HG03558 (cell line): Measurements from ENCODE around the gene C6orf62.
"Not testable (repeated sequence)": the region's sequence is repeated elsewhere in the genome, so short reads cannot be mapped to it uniquely, and the experiment has no call there.

ENCODE experiments used
- ATAC-seq: cut with Tn5 transposase; IDR thresholded peaks from one replicate; pipeline ENCODE4 v1.9.1; 2021; ENCODE audit warnings: moderate number of reproducible peaks; ENCODE audit not compliant: unreplicated experiment; ENCODE audit errors: extremely low read depth

The C6orf62 gene

DNA sequence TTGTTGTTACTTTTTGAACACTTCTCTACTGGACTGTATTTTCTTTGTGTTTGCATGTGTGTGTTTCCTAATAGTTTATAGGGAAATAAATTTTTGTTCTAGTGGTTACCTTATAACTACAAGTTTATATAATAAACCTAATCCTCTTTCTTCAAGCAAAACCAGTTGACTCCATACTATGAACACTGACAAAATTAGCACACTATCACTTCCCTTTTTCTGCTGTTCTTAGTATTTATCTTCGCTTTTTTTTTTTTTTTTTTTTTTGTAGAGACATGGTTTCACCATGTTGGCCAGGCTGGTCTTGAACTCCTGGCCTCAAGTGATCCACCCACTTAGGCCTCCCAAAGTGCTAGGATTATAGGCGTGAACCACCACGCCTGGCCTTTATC lies 25.0 kb upstream of the C6orf62 start:
- no peak for ATAC-seq

DNA sequence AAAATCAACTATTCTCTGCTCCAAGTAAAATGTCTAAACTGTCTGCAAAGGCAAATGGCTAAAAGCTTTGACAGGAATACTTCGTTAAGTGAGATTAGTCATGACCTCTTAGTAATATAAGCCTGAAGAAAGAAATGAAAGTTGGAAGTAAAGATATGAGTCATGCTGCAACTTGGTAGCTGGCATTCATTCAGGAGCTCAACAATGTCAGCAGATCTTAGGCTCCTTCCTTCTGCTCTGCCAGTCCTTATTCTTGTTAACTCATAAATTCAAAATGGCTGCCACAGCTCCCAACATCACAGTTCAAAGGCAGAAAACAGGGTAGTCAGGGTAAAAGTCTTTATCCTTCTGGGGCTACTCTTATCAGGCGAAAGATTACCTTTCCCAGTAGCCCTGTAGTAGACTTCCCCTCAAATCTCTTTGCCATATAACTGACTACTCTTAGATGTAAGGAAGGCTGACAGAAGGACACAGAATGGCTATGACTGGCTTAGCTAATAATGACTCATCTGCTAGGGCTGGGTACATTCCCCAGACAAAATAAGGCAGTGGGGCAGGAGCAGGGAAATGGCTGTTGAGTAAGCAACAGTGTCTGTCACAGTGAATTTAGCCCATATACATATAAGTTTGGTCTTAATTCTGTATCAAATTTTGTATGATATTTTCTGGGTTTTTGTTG lies 24.4 kb upstream of the C6orf62 start:
- peak; percentile 58 for ATAC-seq

DNA sequence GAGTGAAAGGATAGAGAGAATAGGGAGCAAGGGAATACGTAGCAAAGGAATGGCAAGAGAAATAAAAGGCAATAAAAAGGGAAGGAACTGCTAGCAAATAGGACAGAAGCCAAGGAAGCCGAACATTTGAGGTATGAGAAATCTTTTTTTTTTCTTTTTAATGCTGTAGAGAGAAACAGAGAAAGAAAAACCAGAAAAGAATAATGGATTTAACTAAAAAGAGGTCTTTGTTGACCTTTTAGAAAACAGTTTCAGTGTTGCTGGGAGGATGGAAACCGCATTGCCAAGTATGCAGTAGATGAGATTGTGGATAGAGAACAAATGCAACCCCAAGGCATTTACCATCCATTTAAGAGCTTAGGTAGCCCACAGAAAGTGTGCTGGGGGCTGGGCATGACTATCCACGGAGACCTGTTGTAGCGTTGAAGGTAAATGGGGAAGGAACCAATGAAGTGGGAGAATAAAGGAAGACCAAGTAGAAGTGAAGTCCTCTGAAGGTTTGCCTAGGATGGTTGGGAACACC lies 23.3 kb upstream of the C6orf62 start:
- ATAC-seq = no peak

DNA sequence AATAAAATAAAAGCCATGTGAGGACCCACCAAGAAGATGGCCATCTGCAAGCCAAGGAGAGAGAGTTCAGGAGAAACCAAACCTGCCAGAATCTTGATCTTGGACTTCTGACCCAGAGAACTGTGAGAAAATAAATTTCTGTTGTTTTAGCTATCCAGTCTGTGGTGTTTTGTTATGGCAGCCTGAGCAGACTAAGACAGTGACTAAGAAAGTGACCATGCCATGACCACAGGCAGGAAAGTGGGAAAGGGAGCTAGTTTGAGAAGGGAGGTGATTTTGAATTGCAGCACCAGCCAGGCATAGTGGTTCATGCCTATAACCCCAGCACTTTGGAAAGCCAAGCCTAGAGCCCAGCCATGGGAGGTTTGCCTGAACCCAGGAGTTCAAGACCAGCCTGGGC lies 21.9 kb upstream of the C6orf62 start:
- no peak for ATAC-seq

DNA sequence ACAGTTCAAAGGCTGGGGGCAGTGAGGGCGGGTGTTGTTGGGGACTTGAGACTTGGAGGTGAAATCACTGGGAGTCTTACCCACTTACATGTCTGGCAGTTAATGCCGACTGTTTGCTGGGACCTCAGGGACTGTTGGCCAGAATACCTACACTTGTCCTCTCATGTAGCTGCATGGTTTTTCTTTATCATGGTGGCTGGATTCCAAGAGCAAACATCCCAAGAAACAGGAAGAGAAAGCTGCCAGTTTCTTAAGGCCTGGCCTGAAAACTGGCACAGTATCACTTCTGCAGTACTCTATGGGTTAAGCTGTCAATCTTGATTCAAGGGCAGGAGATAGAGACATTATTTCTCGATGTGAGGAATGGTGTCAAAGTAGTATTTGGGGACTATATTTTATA lies 19.8 kb upstream of the C6orf62 start:
- ATAC-seq = no peak

DNA sequence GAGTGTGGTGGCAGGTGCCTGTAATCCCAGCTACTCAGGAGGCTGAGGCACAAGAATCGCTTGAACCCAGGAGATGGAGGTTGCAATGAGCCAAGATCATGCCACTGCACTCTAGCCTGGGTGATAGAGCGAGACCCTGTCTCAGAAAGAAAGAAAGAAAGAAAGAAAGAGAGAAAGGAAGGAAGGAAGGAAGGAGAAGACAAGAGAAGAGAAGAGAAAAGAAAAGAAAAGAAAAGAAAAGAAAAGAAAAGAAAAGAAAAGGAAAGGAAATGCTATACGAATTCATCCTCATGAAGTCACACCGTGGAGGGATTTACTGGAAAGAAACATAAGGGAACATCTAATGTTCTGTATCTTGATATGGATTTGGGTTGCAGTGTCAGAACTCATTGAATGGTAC lies 15.8 kb upstream of the C6orf62 start:
- not testable (repeated sequence) for ATAC-seq

DNA sequence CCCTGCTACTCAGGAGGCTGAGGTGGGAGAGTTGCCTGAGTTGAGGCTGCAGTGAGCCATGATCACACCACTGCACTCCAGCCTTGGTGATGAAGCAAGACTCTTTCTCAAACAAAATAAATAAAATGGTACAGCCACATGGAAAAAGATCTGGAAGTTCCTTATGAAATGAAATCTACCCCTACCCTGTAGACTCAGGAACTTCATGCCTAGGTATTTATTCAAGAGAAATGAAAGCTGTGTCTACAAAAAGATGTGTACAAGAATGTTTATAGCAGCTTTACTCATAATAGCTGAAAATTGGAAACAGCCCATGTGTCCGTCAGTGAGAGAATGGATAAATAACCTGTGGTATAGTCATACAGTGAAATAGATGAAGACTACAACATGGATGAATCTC lies 15.2 kb upstream of the C6orf62 start:
- ATAC-seq = no peak

DNA sequence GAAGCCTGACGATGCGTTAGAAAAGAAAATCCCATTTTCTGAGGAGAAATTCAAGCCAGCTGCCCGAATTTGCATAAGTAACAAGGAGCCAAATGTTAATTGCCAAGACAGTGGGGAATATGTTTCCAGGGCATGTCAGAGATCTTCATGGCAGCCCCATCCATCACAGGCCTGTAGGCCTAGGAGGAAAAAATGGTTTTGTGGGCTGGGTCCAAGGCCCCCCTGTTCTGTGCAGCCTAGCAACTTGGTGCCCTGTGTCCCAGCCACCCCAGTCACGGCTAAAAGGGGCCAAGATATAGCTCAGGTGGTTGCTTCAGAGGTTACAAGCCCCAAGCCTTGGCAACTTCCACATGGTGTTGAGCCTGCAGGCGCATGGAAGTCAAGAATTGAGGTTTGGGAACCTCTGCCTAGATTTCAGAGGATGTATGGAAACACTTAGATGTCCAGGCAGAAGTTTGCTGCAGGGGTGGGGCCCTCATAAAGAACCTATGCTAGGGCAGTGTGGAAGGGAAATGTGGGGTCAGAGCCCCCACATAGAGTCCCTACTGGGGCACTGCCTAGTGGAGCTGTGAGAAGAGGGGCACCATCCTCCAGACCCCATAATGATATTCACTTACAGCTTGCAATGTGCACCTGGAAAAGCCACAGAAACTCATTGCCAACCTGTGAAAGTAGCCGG lies 12.6 kb upstream of the C6orf62 start:
- ATAC-seq = not testable (repeated sequence)

DNA sequence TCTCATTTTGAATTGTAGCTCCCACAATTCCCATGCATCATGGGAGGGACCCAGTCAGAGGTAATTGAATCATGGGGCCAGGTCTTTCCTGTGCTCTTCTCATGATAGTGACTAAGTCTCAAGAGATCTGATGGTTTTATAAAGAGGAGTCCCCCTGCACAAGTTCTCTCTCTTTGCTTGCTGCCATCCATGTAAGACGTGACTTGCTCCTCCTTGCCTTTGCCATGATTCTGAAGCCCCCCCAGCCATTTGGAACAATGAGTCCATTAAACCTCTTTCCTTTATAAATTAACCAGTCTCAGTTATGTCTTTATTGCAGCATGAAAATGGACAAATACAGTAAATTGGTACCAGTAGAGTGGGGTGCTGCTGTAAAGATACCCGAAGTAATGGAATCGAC lies 11.7 kb upstream of the C6orf62 start:
- ATAC-seq = not testable (repeated sequence)

DNA sequence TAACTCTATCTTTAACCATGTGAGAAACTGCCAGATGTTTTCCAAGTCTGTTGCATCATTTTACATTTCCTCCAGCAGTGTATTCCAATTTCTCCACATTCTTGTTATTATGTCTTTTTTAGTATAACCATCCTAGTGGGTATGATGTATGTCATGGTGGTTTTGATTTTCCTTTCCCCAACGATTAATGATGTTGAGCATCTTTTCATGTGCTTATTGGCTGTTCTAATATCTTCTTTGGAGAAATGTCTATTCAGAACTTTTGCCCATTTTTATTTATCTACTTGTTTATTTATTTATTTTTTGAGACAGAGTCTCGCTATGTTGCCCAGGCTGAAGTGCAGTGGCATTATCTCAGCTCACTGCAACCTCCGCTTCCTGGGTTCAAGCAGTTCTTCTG lies 4.3 kb upstream of the C6orf62 start:
- ATAC-seq = no peak

DNA sequence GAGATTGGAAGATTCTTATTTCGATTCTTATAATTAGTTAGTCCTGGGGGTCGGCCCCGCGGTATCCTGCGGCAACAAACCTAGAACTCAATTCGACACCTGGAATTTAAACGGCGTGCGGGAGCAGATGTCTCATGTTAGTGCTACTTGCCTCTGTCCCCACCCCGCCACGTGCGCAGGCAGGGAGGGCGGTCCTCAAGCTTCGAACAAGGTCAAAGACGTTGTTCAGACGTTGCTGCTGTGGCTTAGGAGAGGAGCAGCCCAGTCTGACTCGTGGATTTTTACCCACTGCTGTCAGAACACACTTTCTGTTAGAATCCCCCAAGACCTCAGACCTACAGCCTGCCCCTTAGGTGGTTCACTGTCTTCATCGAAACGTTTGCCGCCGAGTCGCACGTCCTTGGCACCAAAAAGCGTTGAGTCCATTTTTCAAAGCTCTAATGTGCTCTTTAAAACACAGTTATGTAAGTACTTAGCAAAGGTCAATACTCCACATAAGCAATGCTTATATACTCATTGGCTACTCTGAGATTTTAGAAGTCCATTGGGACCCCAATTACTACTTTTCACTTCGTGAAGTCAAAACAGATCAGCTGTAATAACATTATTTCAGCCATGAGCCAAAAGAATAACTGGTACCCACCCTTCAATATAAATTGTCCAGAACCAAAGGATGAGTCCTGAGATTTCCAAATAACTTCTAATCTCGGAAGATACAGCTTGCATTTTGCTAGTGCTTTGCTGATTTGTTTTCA lies 2.7 kb upstream of the C6orf62 start:
- peak; percentile 23 for ATAC-seq

DNA sequence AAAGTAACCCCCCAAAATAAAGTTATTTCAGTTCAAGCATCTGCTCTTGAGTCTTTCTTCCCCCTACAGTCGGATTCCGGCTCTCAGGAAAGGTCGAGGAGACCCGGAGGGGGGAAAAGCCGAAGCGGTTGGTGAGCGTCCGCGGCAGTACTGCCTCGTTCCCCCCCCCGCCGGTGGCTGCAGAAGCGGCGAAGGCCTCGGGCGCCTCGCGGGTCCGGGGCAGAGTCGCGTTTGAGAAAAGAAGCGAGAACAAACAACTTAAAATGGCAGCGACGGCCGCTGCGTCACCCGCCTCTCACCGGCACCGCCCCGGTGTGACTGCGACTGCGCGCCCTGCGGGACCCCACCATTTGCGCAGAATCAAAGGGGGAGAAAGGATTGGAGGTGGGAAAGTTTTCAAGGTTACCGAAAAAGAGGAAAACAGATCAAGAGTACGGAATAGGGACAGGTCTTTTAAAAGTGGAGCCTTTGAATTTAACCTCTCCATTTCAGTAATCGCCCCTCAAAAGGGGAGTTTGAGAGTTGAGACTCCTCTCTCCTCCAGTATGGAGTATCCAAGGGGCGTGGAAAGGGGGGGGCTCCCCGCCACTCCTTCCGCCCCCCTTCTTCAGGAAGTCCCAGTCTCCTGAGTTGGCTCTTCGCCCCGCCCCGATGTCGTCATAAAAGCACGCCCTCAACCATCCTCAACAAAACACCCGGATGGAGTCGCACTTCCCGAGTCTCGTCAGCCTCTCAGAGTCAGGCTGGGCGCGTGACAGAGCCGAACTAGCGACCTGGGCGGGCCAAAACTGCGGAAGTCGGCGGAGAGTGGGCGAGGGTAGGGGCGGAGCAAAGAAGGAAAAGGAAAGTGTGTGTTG lies 1.9 kb upstream of the C6orf62 start:
- ATAC-seq = peak; percentile 70

DNA sequence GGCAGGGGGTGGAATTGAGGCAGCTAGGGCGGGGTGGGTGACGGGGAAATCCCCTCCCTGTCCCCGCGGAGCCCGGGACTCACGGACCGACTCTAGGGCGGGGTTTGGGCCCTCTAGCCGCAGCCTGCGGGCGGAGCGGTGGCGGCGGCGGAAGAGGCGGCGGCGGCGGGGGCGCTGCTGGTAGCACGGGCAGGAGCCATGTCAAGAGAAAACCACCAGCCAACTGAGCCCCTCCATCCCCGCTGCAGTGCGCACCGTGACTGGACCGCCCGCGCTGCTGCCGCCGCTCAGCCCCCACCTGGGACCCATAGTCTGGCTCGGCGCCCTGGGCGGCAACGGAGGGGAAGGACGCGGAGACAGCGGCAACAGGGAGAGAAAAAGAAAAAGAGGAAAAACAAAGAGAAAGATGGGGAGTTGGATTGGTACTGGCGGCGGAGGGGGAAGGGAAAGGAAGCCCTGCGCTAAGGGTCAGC lies 1.2 kb upstream of the C6orf62 start:
- ATAC-seq = no peak

DNA sequence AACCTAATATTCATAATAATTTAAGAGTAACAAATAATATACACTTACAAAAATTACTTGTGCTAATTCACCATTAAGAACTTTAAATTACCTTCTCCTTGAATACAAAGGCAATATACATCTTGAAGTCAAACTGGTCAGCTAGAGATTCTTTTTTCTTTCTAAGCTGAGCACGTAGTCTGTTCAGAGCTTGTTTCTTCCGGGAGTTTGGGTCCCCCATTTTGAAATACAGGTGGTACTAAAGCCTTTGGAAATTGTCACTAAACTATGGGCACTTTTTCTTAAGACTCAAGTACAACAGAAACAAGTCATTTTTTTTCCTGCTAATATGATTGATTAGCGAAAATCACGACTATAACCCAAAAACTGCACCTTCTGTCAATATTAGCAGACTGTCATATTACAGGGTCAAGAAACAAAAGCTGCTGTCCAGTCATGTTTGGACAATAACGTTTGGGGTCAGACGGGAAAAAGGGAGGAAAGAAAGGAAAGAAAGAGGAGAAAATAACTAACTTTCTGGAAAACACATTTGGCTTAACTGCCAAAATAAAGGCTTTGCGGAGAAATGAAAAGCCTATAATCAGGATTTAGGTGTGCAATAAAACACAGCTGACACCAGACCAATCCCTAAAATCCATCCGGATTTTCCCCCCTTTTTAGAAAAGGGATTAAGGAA lies 367 bp downstream of the C6orf62 start:
- ATAC-seq = no peak

DNA sequence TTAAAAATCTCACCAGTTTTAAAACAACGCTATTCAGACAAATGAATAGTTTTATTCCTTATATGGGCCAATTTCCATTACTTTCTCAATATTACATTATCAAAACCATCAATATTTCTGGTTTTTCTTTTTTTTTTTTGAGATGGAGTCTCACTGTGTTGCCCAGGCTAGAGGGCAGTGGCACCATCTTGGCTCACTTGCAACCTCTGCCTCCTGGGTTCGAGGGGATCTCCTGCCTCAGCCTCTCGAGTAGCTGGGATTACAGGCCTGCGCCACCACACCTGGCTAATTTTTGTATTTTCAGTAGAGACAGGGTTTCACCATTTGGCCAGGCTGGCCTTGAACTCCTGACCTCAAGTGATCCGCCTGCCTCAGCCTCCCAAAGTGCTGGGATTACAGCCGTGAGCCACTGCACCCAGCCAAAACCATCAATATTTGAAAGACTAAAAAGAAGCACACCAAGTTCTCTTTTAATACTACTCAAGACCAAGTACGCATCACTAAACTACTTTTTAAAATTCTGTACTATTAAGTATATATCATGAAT lies 2.3 kb downstream of the C6orf62 start:
- not testable (repeated sequence) for ATAC-seq

DNA sequence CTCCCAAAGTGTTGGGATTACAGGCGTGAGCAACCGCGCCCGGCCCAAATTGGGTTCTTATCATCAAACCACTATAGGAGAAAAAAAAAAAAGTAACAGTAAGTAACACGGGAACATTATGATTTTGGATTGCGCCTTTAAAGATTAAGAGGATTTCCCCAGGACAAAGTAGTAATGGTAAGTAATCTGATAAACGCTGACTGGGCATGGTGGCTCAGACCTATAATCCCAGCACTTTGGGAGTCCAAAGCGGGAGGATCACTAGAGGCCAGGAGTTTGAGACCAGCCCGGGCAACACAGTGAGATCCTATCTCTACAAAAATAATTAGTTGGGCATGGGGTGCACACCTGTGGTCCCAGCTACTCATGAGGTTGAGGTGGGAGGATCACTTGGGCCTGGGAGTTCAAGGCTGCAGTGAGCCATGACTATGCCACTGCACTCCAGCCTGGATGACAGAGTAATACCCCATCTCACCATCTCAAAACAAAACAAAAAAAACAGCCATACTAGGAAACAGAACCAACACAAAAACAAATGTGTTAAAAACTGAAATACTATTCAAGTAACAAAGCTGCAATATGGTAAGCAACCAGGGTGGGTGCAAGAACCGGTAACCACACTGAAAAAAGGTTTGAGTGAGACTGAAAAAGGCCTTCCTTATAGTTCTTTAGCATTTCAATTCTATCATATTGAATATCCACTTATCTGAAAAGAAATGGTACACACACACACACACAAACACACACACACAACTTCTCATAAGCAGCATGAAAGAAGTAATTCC lies 8.2 kb downstream of the C6orf62 start:
- ATAC-seq = no peak

DNA sequence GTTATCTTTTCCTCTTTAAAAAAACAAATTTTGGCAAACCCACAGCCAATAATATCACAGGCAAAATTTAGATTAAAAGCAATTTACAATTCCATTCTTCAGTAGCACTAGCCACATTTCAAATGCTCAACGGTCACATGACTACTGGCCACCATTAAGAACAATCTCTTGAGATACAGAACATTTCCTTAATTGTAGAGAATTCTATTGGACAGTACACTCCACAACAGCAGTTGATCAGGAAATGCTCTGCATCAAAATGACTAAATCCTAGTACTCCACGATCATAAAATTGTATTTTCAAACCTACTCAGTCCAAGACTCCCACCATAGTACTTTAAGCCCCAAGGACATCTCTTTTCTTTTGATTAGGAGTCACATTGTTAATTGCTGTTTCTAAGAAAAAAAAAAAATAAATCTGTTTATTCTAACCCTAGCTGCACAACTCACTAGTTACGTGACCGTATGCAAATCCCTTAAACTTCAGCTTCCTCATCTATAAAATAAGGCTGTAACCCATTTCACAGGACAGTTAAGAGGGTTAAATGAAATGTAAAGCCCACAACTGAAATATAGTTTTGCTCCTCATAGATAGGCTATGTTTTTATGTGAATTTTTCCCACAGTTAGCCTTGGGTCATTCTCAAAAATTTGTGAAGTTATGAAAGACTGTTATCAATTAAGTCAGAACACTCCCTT lies 9.8 kb downstream of the C6orf62 start:
- ATAC-seq = no peak

DNA sequence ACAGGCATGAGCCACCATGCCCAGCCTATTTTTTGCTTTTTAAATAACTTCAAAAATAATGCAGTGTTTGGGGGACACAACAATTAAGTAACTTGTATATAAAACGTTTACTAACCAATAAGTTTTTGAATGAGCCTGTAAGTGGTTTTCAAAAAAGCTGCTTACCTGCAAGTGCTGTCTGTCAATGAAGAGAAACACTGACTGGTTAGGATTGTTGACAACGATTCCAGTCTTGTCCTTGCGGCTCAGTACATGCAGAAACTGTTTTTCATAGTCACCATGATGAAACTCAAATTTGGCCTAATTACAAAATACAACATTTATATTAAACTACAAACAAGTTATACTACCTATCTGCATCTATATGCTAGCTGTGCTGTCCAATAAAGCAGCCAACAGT lies 10.3 kb downstream of the C6orf62 start:
- no peak for ATAC-seq
